HepG2 (cell line): Measurements from ENCODE around the gene ETFB. TPM values are rescaled to one million over a fixed set of nuclear protein-coding genes. Genes with fewer than 3 reads are reported as not detected.

ENCODE experiments used
- ARID4A ChIP-seq: sonication (generic); formaldehyde crosslinking; IDR thresholded peaks from 2 replicates; pipeline ENCODE4 v1.5.0; 2020; ENCODE audit warnings: mild to moderate bottlenecking, missing genetic modification reagents, borderline replicate concordance
- HIC2 ChIP-seq: sonication (generic); formaldehyde crosslinking; IDR thresholded peaks from 2 replicates; pipeline ENCODE4 v1.9.0; 2022; ENCODE audit warnings: low read depth, missing genetic modification reagents
- HOXA3 ChIP-seq: sonication (generic); formaldehyde crosslinking; IDR thresholded peaks from 2 replicates; pipeline ENCODE4 v1.5.0; 2020; ENCODE audit warnings: missing genetic modification reagents
- MYC ChIP-seq: sonication (generic); formaldehyde crosslinking; IDR thresholded peaks from 2 replicates; pipeline ENCODE4 v1.9.0; 2021; ENCODE audit warnings: missing genetic modification reagents, borderline replicate concordance
- PPARG ChIP-seq: conservative IDR thresholded peaks from 2 replicates; pipeline ENCODE4 v1.6.1; 2016; ENCODE audit warnings: missing biosample characterization, missing genetic modification reagents
- TCF7L2 ChIP-seq: IDR thresholded peaks from 2 replicates; pipeline ENCODE4 v1.6.1; 2011; ENCODE audit warnings: mild to moderate bottlenecking, low read depth, low read length, moderate library complexity
- ZKSCAN1 ChIP-seq: fragments of 150-350 bp; IDR thresholded peaks from 2 replicates; pipeline ENCODE4 v1.6.1; 2014; ENCODE audit warnings: low read length
- ZNF589 ChIP-seq: sonication (generic); formaldehyde crosslinking; conservative IDR thresholded peaks from 2 replicates; pipeline ENCODE4 v1.8.0; 2022; ENCODE audit warnings: mild to moderate bottlenecking, moderate library complexity, missing genetic modification reagents
- ZNF687 ChIP-seq: sonication (generic); formaldehyde crosslinking; IDR thresholded peaks from 2 replicates; pipeline ENCODE4 v1.5.1; 2020; ENCODE audit warnings: mild to moderate bottlenecking, missing genetic modification reagents, moderate library complexity
- ZSCAN25 ChIP-seq: sonication (generic); formaldehyde crosslinking; IDR thresholded peaks from 2 replicates; pipeline ENCODE4 v1.8.0; 2022; ENCODE audit warnings: mild to moderate bottlenecking, missing genetic modification reagents
- polyA plus RNA-seq, 8 experiments: library from polyadenylated mRNA; depleted of rRNA in 3 of 8; stranded (reverse) in 7 of 8; unstranded in 1 of 8; fragments of >200 nt; fragmentation: Illumina TruSeq in 4 of 8; extraction: Trizol in 4 of 8; gene quantifications; 2 replicates each; pipeline versions ENCODE4 v1.2.1 to v1.2.3, GENCODE V29; 2011 to 2016; ENCODE audit warnings: low read depth in 4 of 8, missing spikeins in 1 of 8, mixed read lengths in 1 of 8; ENCODE audit not compliant: insufficient read depth in 1 of 8
- total RNA-seq, 5 experiments: library from RNA; depleted of rRNA; stranded (reverse); fragments of >200 nt; fragmentation: Illumina TruSeq; extraction: Trizol; gene quantifications; 2 replicates each; pipeline ENCODE4 v1.2.3, GENCODE V29; 2016; ENCODE audit warnings: low read depth in 1 of 5

Gene ETFB
- total and polyA plus RNA-seq, 2 of the 13 experiments (the other 11 are each of a cell fraction or from before 2014, with no cell fraction given): 678 to 1,314 TPM

GRCh38 chr19:51347209-51347928 lies 18.8 kb downstream of the ETFB start (continued):
- 0 out of 2 replicates have a peak, but pooled peaks have one; percentile 19 for TF ChIP-seq ARID4A (CRISPR knock-in tag)
- peak; percentile 16; the same call in 1 of the 2 replicates for TF ChIP-seq ZNF687
- no peak for TF ChIP-seq ZNF589 (CRISPR knock-in tag)
- no peak for TF ChIP-seq TCF7L2
- no peak for TF ChIP-seq ZSCAN25 (CRISPR knock-in tag)
- no peak; the same call in 1 of the 2 replicates for TF ChIP-seq HOXA3 (CRISPR knock-in tag)
- TF ChIP-seq HIC2: no peak
- peak; percentile 30; the same call in 1 of the 2 replicates for TF ChIP-seq PPARG (CRISPR knock-in tag)
- no peak for TF ChIP-seq ZKSCAN1
- TF ChIP-seq MYC (CRISPR knock-in tag): no peak
